SH-SY5Y (cell line): ENCODE data around the gene MTCL1.

ENCODE experiments used
- GATA2 ChIP-seq: IDR thresholded peaks from 2 replicates; pipeline ENCODE4 v1.6.1; 2011; ENCODE audit warnings: mild to moderate bottlenecking, low read depth, low read length
- GATA3 ChIP-seq: IDR thresholded peaks from 2 replicates; pipeline ENCODE4 v1.6.1; 2011; ENCODE audit warnings: low read depth, mild to moderate bottlenecking, low read length, moderate library complexity

GRCh38 chr18:8871489-8871888 is 166.1 kb downstream of the MTCL1 start:
- no peak for TF ChIP-seq GATA2
- TF ChIP-seq GATA3: no peak
